ENCODE measurements around the gene TSTD2. TPM values are rescaled to one million over a fixed set of nuclear protein-coding genes. Genes with fewer than 3 reads are reported as not detected.

TSTD2 gene
- total and polyA plus RNA-seq, 12 donors = 13.2 to 27.3 (median 19.2) TPM

- peaks cover 0 to 30% of the 10 kb centered on the region in 2 donors for H3K36me3 ChIP-seq (replicated peaks in 1 of 2)
- peaks cover 29 to 49% of the 10 kb centered on the region in 2 donors for H3K4me1 ChIP-seq (replicated peaks in 1 of 2)
- TF ChIP-seq POLR2A (IDR thresholded peaks at IDR 0.05) = no peak
- no peak for TF ChIP-seq CTCF (IDR thresholded peaks at IDR 0.05)
- no peaks in the 10 kb centered on the region for H3K9me3 ChIP-seq (replicated peaks in 1 of 3)
- peak in 3 of 7 donors; percentile 12 to 48 (median 21) for DNase-seq
- no peak overlapping the region for H3K4me3 ChIP-seq
- no peaks in the 10 kb centered on the region for H3K27me3 ChIP-seq
- WGBS, 4 donors = 82 to 96% (median 87%) methylated on average over 4 to 5 of the region's 5 CpGs
- intact Hi-C loops (cut with DNase I) = no loop called here
- peak overlapping the region in 3 of 5 donors; percentile 38 to 88 (median 65) for H3K27ac ChIP-seq
These were observed 67.9 kb downstream of the TSTD2 start for GRCh38 chr9:97565262-97565661.

DNA sequence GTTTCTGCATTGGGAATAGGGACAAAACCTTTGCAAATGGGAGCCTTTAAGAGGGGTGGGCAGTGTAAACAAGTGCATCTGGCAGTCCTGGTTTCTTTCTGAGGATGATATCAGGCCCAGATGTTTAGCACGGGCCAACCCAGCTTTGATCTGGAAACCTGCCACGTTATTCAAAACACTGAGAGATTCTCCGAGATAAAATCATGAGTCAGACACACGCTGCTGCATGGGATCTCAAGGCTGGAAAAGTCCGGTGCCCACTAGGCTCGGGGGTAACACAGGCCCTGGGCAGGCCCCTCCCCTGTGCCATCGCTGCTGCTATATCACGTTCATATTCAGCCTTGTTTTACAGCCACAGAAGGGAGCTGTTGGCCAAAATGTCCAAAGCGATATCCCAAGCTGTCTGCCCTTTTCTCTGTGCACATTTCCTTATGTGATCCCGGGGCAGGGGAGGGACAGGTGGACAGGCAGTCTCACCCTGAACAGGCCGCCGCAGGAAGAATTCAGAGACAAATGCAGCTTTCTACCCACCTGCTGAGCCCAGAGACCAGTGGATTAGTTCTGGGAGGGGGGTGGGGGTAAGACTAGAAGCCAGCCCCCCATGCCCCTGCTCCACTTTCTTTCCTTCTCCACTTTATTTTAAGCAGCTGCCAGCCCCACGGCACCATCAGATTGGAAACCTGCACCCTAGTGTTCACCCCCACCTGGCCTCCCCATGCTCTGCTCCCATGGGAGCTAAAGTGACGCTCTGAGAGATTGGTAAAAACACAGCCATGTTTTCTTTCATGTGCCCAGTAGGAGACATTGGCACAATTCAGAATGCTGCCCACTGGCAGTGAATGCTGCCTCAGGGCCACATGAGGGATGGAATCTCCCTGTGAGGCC is 68.6 kb downstream of the TSTD2 start:
- H3K27me3 ChIP-seq = no peaks in the 10 kb centered on the region
- peak; percentile 86 to 96 (median 94) for DNase-seq
- H3K9me3 ChIP-seq (replicated peaks in 1 of 3) = no peaks in the 10 kb centered on the region
- no peak overlapping the region for H3K4me3 ChIP-seq
- peaks cover 0 to 23% of the 10 kb centered on the region in 2 donors for H3K36me3 ChIP-seq (replicated peaks in 1 of 2)
- TF ChIP-seq POLR2A (IDR thresholded peaks at IDR 0.05) (peak in 1 of 2 donors; percentile 64), CTCF (IDR thresholded peaks at IDR 0.05) (no peak)
- intact Hi-C loops (cut with DNase I) = no loop called here
- 25 to 34% (median 33%) methylated on average over 14 of the region's 14 CpGs for WGBS, 4 donors
- peak overlapping the region in 4 of 5 donors; percentile 38 to 88 (median 80) for H3K27ac ChIP-seq
- H3K4me1 ChIP-seq (replicated peaks in 1 of 2) = peaks cover 29 to 55% of the 10 kb centered on the region in 2 donors

- H3K36me3 ChIP-seq (replicated peaks in 1 of 2) = peaks cover 0 to 14% of the 10 kb centered on the region in 2 donors
- WGBS, 4 donors = 58 to 69% (median 61%) methylated on average over 13 of the region's 13 CpGs
- no peaks in the 10 kb centered on the region for H3K27me3 ChIP-seq
- intact Hi-C loops (cut with DNase I) = no loop called here
- TF ChIP-seq POLR2A (IDR thresholded peaks at IDR 0.05) (no peak), CTCF (IDR thresholded peaks at IDR 0.05) (no peak)
- H3K27ac ChIP-seq = peak overlapping the region in 4 of 5 donors; percentile 24 to 88 (median 80)
- peak in 5 of 7 donors; percentile 44 to 73 (median 50) for DNase-seq
- peaks cover 29 to 62% of the 10 kb centered on the region in 2 donors for H3K4me1 ChIP-seq (replicated peaks in 1 of 2)
- H3K4me3 ChIP-seq = no peak overlapping the region
- H3K9me3 ChIP-seq (replicated peaks in 1 of 3) = no peaks in the 10 kb centered on the region
These were observed 69.6 kb downstream of the TSTD2 start for GRCh38 chr9:97563458-97564135.

DNA sequence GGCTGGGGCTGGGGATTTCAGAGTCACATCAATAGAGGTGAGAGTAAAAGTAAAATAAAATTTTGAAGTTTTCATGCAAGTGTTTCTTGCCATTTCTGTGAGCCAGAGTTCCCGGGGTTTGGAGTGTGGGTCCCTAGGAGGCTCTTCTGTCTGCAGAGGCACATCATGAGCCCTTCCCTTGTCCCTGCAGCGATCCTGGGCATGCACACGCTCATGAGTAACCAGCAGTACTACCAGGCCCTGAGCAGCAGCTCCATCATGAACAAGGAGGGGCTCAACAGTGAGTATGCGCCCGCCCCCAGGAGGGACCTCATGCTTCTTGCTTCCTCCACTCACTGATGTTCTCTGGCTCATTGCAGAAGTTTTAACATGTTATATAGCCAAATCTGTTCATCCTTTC is 70.6 kb downstream of the TSTD2 start:
- H3K27ac ChIP-seq = peak overlapping the region in 3 of 5 donors; percentile 16 to 88 (median 80)
- H3K9me3 ChIP-seq (replicated peaks in 1 of 3) = no peaks in the 10 kb centered on the region
- TF ChIP-seq POLR2A (IDR thresholded peaks at IDR 0.05) = no peak
- no peak for TF ChIP-seq CTCF (IDR thresholded peaks at IDR 0.05)
- H3K36me3 ChIP-seq (replicated peaks in 1 of 2) = peaks cover 0 to 5% of the 10 kb centered on the region in 2 donors
- H3K4me3 ChIP-seq = no peak overlapping the region
- H3K4me1 ChIP-seq (replicated peaks in 1 of 2) = peaks cover 38 to 73% of the 10 kb centered on the region in 2 donors
- H3K27me3 ChIP-seq = no peaks in the 10 kb centered on the region
- intact Hi-C loops (cut with DNase I) = no loop called here
- DNase-seq = peak in 2 of 7 donors; percentile 19 to 57
- WGBS, 4 donors = 91 to 98% (median 97%) methylated on average over 5 of the region's 5 CpGs

Measured in adrenal gland (tissue), 12 donors.